Measurements from ENCODE around the gene COL20A1.
"Not testable (repeated sequence)": the region's sequence is repeated elsewhere in the genome, so short reads cannot be mapped to it uniquely, and the experiment has no call there.

COL20A1 gene

DNA sequence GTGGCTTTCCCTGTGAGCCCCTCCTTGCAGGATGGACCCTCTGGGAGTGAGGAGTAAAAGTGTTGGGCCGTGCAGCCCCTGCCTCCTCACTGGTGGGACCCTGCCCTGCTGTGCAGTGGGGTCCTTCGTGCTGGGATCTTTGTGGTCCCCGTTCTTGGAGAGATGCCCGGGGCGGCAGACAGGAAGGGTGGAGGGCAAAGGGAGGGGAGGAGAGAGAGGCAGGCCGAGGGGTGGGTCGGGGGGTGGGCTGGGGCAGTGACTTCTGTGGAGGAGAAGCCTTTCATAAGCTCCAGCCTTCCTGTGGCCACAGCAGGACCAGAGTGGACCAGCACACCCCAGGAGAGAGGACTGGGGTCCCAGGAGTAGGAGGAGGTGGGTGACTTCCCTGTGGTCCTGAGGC is at the start of gene COL20A1:
COL20A1 (plus strand) TSS at position 283 of the 400 bp plus-strand sequence. CDS start 1,922 bp downstream, outside the sequence.
- FAIRE-seq, result no peak

DNA sequence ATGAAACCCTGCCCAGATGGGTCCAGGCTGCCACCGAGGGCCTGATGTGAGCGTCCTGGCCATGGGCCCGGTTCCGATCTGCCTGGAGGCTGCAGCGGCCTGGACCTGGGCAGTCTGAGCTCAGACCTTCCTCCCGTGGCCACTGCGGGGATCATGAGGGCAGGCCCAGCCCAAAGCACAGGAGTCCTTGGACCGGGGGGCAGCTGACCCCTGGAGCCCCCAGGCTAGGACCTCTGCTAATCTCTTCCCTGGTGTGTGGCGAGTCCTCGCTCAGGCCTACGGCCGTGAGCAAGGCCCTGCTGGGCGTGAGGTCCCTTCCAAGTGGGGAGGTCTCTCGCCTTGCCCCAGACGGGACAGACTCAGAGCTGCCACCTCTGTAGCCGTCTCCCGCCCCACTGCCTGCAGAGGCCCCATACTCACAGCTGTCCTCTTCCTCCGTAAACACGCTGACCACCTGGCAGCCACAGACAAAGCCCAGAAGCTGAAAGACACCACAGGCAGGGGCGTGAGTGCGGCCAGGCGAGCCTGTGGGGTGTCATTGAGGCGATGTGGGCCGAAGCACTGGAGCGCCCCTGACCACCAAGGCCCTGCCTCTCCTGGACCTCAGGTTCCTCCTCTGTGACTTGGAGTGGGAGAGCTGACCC is 49.3 kb upstream of the COL20A1 start:
- no peak for FAIRE-seq

- FAIRE-seq, result no peak
Observed at GRCh38 chr20:63244468-63244867, 48.5 kb upstream of the COL20A1 start.

DNA sequence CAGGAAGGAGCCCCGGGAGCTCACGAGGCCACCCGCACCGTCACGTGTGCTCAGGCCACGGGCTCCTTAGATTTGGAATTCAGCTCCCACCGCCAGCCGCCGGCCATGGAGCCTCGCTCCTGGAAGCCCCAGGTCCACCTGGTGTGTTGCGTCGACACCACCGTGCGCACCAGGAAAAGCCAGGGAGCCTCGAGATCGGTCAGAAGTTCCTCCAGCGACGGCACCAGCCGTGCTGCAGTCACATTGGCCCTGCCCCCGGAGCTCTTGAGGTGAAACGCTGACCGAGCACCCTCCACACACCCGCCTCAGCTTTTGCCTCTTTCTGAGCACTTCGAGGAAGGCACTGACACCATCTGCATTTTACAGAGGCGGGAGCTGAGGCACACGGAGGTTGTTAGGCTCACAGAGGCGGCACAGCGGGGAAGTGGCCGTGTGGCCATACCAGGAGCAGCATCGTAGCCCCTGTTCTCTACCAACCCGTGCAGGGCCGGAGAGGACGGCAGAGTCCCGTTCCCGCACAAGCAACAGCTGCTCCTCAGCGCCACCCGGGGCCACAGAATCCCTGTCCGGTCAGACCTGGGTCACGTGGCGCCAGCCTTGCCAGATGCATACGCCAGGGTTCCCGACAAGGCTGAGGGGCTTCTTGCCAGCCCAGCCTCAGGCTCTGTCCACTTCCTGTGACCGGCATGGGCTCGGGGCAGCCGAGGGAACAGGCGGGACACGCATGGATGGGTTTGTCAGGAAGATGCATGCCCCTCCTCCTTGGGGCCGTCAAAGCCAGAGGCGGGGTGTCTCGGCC is 46.3 kb upstream of the COL20A1 start:
- FAIRE-seq, result no peak

GRCh38 chr20:63247671-63248228 is 45.2 kb upstream of the COL20A1 start:
- FAIRE-seq, result no peak

- no peak for FAIRE-seq
Observed at GRCh38 chr20:63248835-63249591, 44.0 kb upstream of the COL20A1 start.

DNA sequence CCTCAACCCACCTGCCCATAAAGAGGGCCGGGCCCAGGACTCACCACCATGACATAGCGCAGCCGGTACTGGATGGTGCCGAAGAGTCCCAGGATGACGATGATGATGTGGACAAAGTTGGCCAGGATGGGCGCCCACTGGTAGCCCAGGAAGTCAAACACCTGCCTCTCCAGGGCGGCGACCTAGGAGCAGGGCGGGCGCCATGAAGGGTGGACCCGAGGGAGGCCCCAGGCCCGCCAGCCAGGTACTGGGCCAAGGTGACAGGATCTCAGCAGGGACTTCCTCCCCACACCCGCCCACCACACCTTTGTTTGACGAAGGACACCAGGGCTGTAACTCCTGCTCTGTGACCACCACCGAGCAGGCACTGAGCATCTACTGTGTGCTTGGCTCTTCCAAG is 43.1 kb upstream of the COL20A1 start:
- no peak for FAIRE-seq

DNA sequence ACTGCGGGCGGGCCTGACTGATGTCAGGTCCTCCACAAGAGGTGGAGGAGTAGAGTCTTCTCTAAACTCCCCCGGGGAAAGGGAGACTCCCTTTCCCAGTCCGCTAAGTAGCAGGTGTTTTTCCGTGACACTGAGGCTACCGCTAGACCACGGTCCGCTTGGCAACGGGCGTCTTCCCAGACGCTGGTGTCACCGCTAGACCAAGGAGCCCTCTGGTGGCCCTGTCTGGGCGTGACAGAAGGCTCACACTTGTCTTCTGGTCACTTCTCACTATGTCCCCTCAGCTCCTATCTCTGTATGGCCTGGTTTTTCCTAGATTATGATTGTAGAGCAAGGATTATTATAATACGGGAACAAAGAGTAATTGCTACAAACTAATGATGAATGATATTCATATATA is 41.6 kb upstream of the COL20A1 start:
- FAIRE-seq, result not testable (repeated sequence)

DNA sequence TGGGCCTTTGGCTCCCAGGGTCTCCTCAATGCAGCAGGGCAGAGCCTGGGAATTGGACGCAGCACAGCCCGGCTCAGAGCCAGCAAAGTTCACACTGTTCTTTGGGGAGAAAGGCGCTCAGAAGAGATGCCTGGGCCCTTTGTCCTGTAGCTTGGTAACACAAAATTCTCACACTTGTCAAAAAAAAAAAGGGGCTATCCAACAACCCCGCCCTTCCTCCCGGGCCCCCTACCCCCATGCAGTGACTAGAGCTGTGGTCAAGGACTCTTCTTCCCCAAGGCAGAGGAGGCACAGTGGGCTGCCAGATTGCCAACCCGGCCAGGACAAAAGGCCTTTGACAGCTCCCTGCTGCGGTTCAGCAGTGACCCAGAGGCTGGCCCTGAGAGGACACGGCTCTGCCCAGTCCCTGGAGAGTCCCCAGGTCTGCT is 40.7 kb upstream of the COL20A1 start:
- no peak for FAIRE-seq

GRCh38 chr20:63253065-63253437 is 39.9 kb upstream of the COL20A1 start:
- FAIRE-seq, result no peak

- no peak for FAIRE-seq
Observed at GRCh38 chr20:63253438-63254231, 39.4 kb upstream of the COL20A1 start.

DNA sequence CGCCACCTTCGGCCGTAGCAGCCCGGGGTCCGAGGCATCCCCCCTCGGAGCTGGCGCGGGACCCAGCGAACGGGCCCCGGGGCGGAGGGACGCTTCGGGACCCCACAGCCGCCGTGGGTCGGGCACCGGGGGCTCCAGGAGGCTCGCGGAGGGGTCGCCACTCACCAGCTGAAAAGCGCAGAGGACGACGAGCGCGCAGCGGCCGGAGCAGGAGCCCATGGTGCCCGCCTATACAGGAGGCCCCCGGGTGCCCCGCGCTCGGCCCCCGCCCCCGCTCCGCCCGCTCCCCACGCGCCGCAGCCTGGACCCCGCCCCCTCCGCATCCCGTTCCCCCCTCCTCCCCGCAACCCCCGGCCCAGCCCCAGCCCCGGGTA is 38.8 kb upstream of the COL20A1 start, which contains the start of gene NKAIN4:
NKAIN4 (minus strand) TSS at position 232 of the 374 bp plus-strand sequence; CDS start at position 219, 13 bp downstream.
- no peak for FAIRE-seq

DNA sequence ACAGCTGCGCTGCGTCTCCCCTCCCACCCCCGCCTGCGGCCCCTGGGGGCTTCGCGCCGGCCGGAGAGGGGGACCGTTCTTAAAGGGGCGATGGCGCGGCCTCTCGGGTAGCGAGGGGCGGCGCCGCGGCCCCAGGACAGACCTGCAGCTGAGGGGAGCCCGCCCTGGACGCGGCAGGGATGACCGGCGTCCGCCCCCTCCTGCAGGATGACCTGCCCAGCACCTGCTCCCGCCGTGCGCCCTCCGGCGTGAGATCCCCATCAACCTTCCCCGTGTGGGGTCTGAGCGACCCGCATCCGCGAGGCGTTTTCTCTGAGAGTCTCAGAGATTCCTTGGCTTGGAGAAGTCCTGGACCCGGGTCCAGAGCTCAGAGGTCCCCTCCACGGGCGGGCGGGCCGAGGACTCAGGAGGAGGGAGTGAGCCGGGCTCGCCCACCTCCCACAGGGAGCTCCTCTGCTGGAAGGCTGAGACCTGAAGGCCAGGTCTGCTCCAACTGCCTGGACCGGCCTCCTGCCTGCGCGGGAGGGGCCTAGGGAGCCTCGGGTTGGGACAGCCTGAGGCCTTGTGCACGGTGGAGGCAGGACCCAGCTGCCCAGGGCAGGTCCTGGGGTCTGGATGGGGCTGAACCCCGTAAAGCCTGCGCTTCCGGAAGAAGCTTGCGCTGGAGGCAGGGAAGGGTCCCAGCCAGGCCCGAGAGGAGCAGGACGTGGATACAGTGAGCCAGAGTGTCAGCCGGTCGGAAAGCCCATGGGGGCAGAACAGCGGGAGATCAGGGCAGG is 38.2 kb upstream of the COL20A1 start:
- FAIRE-seq, result no peak

- FAIRE-seq, result no peak
Observed at GRCh38 chr20:63255931-63256704, 36.9 kb upstream of the COL20A1 start.

GRCh38 chr20:63256954-63257353 is 36.0 kb upstream of the COL20A1 start:
- FAIRE-seq, result no peak

DNA sequence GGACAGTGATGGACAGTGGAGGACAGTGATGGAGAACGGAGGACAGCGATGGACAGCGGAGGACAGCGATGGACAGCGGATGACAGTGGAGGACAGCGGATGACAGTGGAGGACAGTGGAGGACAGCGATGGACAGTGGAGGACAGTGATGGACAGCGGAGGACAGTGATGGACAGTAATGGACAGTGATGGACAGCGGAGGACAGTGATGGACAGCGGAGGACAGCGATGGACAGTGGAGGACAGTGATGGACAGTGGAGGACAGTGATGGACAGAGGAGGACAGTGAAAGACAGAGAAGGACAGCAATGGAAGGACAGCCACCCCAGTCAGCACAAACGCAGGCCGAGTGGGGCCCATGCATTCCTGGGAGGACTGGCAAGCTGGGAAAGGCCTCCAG is 35.4 kb upstream of the COL20A1 start:
- no peak for FAIRE-seq

- FAIRE-seq, result no peak
Observed at GRCh38 chr20:63258781-63259180, 34.2 kb upstream of the COL20A1 start.

DNA sequence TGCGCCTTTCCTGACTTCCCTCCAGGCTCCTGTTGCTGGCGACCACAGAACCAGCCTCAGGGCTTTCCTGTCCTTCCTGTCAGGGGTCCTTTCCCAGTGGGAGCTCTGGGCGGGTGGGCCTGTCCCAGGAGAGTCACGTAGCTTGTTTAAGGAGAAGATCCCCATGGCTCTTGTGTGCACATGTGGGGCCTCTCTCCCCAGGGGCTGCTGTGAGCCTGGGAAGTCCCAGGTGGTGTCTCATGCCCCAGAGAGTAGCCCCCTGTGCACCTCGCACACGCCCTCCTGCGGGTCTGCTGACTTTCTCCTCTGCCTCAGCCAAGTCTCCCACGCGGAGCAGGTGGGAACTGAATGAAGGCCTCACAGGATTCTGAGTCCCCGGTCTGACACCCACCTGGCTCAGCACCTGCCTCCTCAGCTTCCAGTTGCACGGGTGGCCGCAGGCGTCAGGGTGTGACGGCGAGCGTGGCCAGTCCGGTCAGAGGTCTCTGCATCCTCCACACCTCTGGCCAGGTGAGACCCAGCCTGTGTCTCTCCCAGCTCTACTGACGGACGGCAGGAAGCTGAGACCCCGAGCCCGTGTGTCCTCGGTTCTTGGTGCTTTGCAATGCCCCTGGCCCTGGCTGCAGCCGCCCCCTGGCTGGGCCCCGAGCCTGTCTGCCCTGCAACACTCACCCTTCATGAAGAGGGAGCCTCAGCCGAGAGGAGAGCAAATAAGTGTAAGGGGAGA is 33.1 kb upstream of the COL20A1 start:
- no peak for FAIRE-seq

GRCh38 chr20:63260521-63260920 is 32.5 kb upstream of the COL20A1 start:
- FAIRE-seq, result no peak

All from colon (tissue), 2 donors.